Keratinocyte (primary cell): ENCODE measurements around the gene ZDHHC4.

Source experiments
- CTCF ChIP-seq, 3 experiments: IDR thresholded peaks in 1 of 3; conservative IDR thresholded peaks in 1 of 3; optimal IDR thresholded peaks in 1 of 3; 2 replicates in 2 of 3; 3 replicates in 1 of 3; pipeline versions ENCODE3 to v1.5.1; 2011; ENCODE audit warnings: low read length in 3 of 3, mild to moderate bottlenecking in 3 of 3, moderate library complexity in 2 of 3, control low read depth in 1 of 3, inconsistent platforms in 1 of 3; ENCODE audit not compliant: insufficient read depth in 2 of 3; ENCODE audit errors: extremely low read depth in 1 of 3
- EZH2 ChIP-seq: IDR thresholded peaks from one replicate; pipeline ENCODE4 v1.6.1; 2012; ENCODE audit warnings: inconsistent platforms, mild to moderate bottlenecking, low read length, moderate library complexity

- TF ChIP-seq CTCF (optimal IDR thresholded peaks at IDR 0.05 in 1 of 3, IDR thresholded peaks at IDR 0.05 in 1 of 3, conservative IDR thresholded peaks at IDR 0.05 in 1 of 3; ENCODE audit: extremely low read depth in 1 of 3, insufficient read depth in 2 of 3, low read length in 3 of 3) (no peak), EZH2 (no peak)
Observed at GRCh38 chr7:6612819-6613218, 35.6 kb downstream of the ZDHHC4 start.
